ENCODE results near the gene TMX4.
"Not testable (repeated sequence)": the region's sequence is repeated elsewhere in the genome, so short reads cannot be mapped to it uniquely, and the experiment has no call there.

Gene TMX4

GRCh38 chr20:7967199-7967844, 52.2 kb downstream of the TMX4 start:
- DNase-seq (ENCODE audit: low spot score): no peak

GRCh38 chr20:7966176-7966575, 53.4 kb downstream of the TMX4 start:
- DNase-seq (ENCODE audit: low spot score): no peak

- no peak for DNase-seq (ENCODE audit: low spot score)
Observed at GRCh38 chr20:7959484-7959883, 60.1 kb downstream of the TMX4 start.

GRCh38 chr20:7956561-7956960, 63.0 kb downstream of the TMX4 start:
- not testable (repeated sequence) for DNase-seq (ENCODE audit: low spot score)

- no peak for DNase-seq (ENCODE audit: low spot score)
Observed at GRCh38 chr20:7950387-7950786, 69.2 kb downstream of the TMX4 start.

- no peak for DNase-seq (ENCODE audit: low spot score)
Observed at GRCh38 chr20:7943891-7944290, 75.7 kb downstream of the TMX4 start.

- DNase-seq (ENCODE audit: low spot score): no peak
Observed at GRCh38 chr20:7940341-7940740, 79.2 kb downstream of the TMX4 start, which contains the start of gene HAO1. Gene HAO1, minus strand, starts transcription at chr20:7940458. Its CDS starts 36 bp downstream, at chr20:7940422.

- DNase-seq (ENCODE audit: low spot score): no peak
Observed at GRCh38 chr20:7939663-7940062, 79.9 kb downstream of the TMX4 start.

GRCh38 chr20:7938058-7938457, 81.5 kb downstream of the TMX4 start:
- DNase-seq (ENCODE audit: low spot score): no peak

- no peak for DNase-seq (ENCODE audit: low spot score)
Observed at GRCh38 chr20:7937328-7937727, 82.2 kb downstream of the TMX4 start.

- DNase-seq (ENCODE audit: low spot score): no peak
Observed at GRCh38 chr20:7935027-7935551, 84.5 kb downstream of the TMX4 start.

GRCh38 chr20:7933346-7933745, 86.2 kb downstream of the TMX4 start:
- no peak for DNase-seq (ENCODE audit: low spot score)

- no peak for DNase-seq (ENCODE audit: low spot score)
Observed at GRCh38 chr20:7930343-7930742, 89.2 kb downstream of the TMX4 start.

Measured in LoVo (cell line).